Measurements from ENCODE around the gene KRT3.

GRCh38 chr12:52745554-52745953 is 50.4 kb downstream of the KRT3 start:
- TF ChIP-seq EZH2 (IDR thresholded peaks at IDR 0.05; ENCODE audit: insufficient read depth, low read length) (no peak), CTCF (IDR thresholded peaks at IDR 0.05; ENCODE audit: insufficient read depth, low read depth, low read length) (no peak)

Measured in astrocyte (in vitro differentiated cells and primary cell).